Mesodermal cell (in vitro differentiated cells): Measurements from ENCODE around the gene METRNL.
A peak's percentile ranks its signal among the peaks of the same experiment; 100 is the strongest.

Experiments used
- H3K27ac ChIP-seq: 2 replicates; pipeline ENCODE4 v1.7.0; 2013; ENCODE audit warnings: mild to moderate bottlenecking, low read depth, low read length, moderate library complexity; ENCODE audit not compliant: severe bottlenecking
- H3K36me3 ChIP-seq: 2 replicates; pipeline ENCODE4 v1.7.1; 2013; ENCODE audit warnings: mild to moderate bottlenecking, low read length, moderate library complexity; ENCODE audit not compliant: control insufficient read depth, insufficient read depth
- H3K4me1 ChIP-seq: one replicate; pipeline ENCODE4 v1.7.1; 2013; ENCODE audit warnings: mild to moderate bottlenecking, low read length; ENCODE audit not compliant: insufficient read depth, control insufficient read depth, poor library complexity, severe bottlenecking
- H3K4me3 ChIP-seq: 2 replicates; pipeline ENCODE4 v1.7.0; 2013; ENCODE audit warnings: low read length, control low read depth, mild to moderate bottlenecking; ENCODE audit not compliant: insufficient read depth, poor library complexity, severe bottlenecking; ENCODE audit errors: extremely low read depth
- H3K9me3 ChIP-seq: 2 replicates; pipeline ENCODE4 v1.7.1; 2013; ENCODE audit warnings: mild to moderate bottlenecking, low read length, moderate library complexity; ENCODE audit not compliant: control insufficient read depth
- WGBS, 2 experiments: methylation state at CpG; one replicate each; pipeline ENCODE4 v1.1.5; 2013; ENCODE audit warnings: missing lambda C conversion rate in 2 of 2; ENCODE audit not compliant: insufficient coverage in 2 of 2; 5-methylcytosine and 5-hydroxymethylcytosine counted together

The METRNL gene

GRCh38 chr17:83096401-83097224 lies 17.2 kb downstream of the METRNL start:
- Histone ChIP-seq H3K27ac (no peak overlapping the region), H3K4me1 (peaks cover 22% of the 10 kb centered on the region), H3K9me3 (no peaks in the 10 kb centered on the region), H3K4me3 (no peak overlapping the region), H3K36me3 (peaks cover 38% of the 10 kb centered on the region)
- 94% methylated on average over 25 to 26 of the region's 26 CpGs for WGBS, 2 experiments

- Histone ChIP-seq H3K36me3 (peaks cover 36% of the 10 kb centered on the region), H3K4me1 (peaks cover 22% of the 10 kb centered on the region), H3K9me3 (no peaks in the 10 kb centered on the region), H3K4me3 (no peak overlapping the region), H3K27ac (no peak overlapping the region)
- 88 to 93% methylated on average over 13 of the region's 14 CpGs for WGBS, 2 experiments
Measured at GRCh38 chr17:83097831-83098230, 18.4 kb downstream of the METRNL start.

GRCh38 chr17:83098241-83099085 lies 19.1 kb downstream of the METRNL start:
- H3K4me3 ChIP-seq = no peak overlapping the region
- H3K4me1 ChIP-seq = peaks cover 22% of the 10 kb centered on the region
- peaks cover 32% of the 10 kb centered on the region for H3K36me3 ChIP-seq
- no peak overlapping the region for H3K27ac ChIP-seq
- 78 to 82% methylated on average over 20 to 25 of the region's 31 CpGs for WGBS, 2 experiments
- H3K9me3 ChIP-seq = no peaks in the 10 kb centered on the region

- Histone ChIP-seq H3K27ac (peak overlapping the region; percentile 51), H3K9me3 (no peaks in the 10 kb centered on the region)
- WGBS, 2 experiments = 81 to 89% methylated on average over 9 to 10 of the region's 12 CpGs
Measured at GRCh38 chr17:83099086-83099555, 19.7 kb downstream of the METRNL start.

GRCh38 chr17:83099570-83100181 lies 20.3 kb downstream of the METRNL start:
- Histone ChIP-seq H3K4me3 (no peak overlapping the region), H3K36me3 (peaks cover 22% of the 10 kb centered on the region), H3K27ac (peak overlapping the region; percentile 51), H3K4me1 (peaks cover 28% of the 10 kb centered on the region), H3K9me3 (no peaks in the 10 kb centered on the region)
- WGBS, 2 experiments = 41 to 46% methylated on average over 21 to 28 of the region's 34 CpGs

More at GRCh38 chr17:83099086-83099555, 19.7 kb downstream of the METRNL start:
- Histone ChIP-seq H3K4me3 (no peak overlapping the region), H3K4me1 (peaks cover 24% of the 10 kb centered on the region), H3K36me3 (peaks cover 27% of the 10 kb centered on the region)

GRCh38 chr17:83100220-83100852 lies 20.9 kb downstream of the METRNL start:
- WGBS, 2 experiments = 58 to 65% methylated on average over 7 to 8 of the region's 24 CpGs
- H3K36me3 ChIP-seq = peaks cover 16% of the 10 kb centered on the region
- H3K4me3 ChIP-seq = no peak overlapping the region
- H3K27ac ChIP-seq = peak overlapping the region; percentile 51
- H3K9me3 ChIP-seq = no peaks in the 10 kb centered on the region
- H3K4me1 ChIP-seq = peaks cover 28% of the 10 kb centered on the region

GRCh38 chr17:83100853-83101391 lies 21.5 kb downstream of the METRNL start:
- peaks cover 28% of the 10 kb centered on the region for H3K4me1 ChIP-seq
- H3K27ac ChIP-seq = no peak overlapping the region
- peaks cover 10% of the 10 kb centered on the region for H3K36me3 ChIP-seq
- H3K4me3 ChIP-seq = no peak overlapping the region
- no peaks in the 10 kb centered on the region for H3K9me3 ChIP-seq
- 80 to 81% methylated on average over 19 to 22 of the region's 22 CpGs for WGBS, 2 experiments

- H3K4me1 ChIP-seq = peaks cover 28% of the 10 kb centered on the region
- H3K27ac ChIP-seq = no peak overlapping the region
- no peaks in the 10 kb centered on the region for H3K9me3 ChIP-seq
- H3K36me3 ChIP-seq = peaks cover under 1% of the 10 kb centered on the region
- 86% methylated on average over 17 to 22 of the region's 22 CpGs for WGBS, 2 experiments
- no peak overlapping the region for H3K4me3 ChIP-seq
Measured at GRCh38 chr17:83101805-83102480, 22.5 kb downstream of the METRNL start.

GRCh38 chr17:83103200-83103942 lies 24.0 kb downstream of the METRNL start:
- Histone ChIP-seq H3K27ac (no peak overlapping the region), H3K4me3 (no peak overlapping the region), H3K36me3 (no peaks in the 10 kb centered on the region), H3K9me3 (no peaks in the 10 kb centered on the region), H3K4me1 (peaks cover 29% of the 10 kb centered on the region)
- WGBS, 2 experiments = 89 to 90% methylated on average over 8 to 16 of the region's 60 CpGs
